ENCODE measurements around the gene AMN.

The AMN gene

GRCh38 chr14:102927346-102927877, 4.9 kb downstream of the AMN start:
- in situ Hi-C loops (cut with MboI; ENCODE audit: low sequenced_read_pairs) = no loop called here

GRCh38 chr14:102927878-102928411, 5.5 kb downstream of the AMN start:
- in situ Hi-C loops (cut with MboI; ENCODE audit: low sequenced_read_pairs) = no loop called here

DNA sequence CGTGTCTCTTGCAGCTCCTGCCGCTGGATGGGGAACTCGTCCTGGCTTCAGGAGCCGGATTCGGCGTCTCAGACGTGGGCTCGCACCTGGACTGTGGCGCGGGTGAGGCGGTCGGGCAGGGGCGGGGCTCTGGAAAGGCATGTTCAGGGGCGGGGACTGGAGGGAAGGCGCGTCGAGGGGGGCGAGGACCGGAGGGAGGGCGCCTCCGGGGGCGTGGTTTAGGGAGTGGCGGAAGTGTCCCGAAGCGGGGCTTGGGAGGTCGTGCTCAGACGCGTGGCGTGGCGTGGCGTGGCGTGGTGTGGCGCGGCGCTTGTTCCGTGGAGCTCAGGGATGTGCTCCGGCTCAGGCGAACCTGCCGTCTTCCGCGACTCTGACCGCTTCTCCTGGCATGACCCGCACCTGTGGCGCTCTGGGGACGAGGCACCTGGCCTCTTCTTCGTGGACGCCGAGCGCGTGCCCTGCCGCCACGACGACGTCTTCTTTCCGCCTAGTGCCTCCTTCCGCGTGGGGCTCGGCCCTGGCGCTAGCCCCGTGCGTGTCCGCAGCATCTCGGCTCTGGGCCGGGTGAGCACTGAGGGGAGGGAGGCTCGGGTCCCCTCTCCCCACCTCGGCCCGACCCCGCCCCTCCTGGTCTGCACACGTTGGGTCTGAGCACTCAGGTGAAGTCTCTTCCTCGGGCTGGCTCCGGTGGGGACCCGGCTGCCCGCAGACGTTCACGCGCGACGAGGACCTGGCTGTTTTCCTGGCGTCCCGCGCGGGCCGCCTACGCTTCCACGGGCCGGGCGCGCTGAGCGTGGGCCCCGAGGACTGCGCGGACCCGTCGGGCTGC, 6.2 kb downstream of the AMN start:
- in situ Hi-C loops (cut with MboI; ENCODE audit: low sequenced_read_pairs) = no loop called here

DNA sequence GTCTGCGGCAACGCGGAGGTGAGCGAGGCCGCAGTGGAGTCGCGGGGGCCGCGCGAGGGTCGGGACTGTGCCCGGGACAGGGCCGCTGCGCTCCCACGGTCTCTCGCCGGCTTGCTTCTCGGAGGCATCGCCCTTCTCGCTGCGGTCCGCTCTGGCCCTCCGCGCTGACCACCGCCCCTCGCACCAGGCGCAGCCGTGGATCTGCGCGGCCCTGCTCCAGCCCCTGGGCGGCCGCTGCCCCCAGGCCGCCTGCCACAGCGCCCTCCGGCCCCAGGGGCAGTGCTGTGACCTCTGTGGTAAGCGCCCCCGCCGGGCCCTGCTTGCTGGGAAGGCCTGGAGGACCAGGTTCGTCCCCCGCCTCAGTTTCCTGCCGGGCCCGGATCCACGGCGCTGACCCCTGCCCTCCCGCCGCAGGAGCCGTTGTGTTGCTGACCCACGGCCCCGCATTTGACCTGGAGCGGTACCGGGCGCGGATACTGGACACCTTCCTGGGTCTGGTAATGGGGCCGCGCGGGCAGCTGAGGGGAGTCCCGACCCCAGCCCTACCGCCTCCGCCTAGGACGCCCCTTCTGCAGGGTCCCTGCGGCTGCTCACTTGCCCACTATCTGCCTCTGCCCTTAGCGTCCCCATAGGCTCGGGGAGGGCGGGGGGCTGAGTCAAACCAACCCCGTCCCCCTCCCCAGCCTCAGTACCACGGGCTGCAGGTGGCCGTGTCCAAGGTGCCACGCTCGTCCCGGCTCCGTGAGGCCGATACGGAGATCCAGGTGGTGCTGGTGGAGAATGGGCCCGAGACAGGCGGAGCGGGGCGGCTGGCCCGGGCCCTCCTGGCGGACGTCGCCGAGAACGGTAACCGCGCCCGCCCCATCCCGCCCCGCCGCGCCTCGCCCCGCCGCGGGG, 7.0 kb downstream of the AMN start:
- in situ Hi-C loops (cut with MboI; ENCODE audit: low sequenced_read_pairs) = no loop called here

GRCh38 chr14:102930138-102930752, 7.8 kb downstream of the AMN start:
- in situ Hi-C loops (cut with MboI; ENCODE audit: low sequenced_read_pairs) = no loop called here

DNA sequence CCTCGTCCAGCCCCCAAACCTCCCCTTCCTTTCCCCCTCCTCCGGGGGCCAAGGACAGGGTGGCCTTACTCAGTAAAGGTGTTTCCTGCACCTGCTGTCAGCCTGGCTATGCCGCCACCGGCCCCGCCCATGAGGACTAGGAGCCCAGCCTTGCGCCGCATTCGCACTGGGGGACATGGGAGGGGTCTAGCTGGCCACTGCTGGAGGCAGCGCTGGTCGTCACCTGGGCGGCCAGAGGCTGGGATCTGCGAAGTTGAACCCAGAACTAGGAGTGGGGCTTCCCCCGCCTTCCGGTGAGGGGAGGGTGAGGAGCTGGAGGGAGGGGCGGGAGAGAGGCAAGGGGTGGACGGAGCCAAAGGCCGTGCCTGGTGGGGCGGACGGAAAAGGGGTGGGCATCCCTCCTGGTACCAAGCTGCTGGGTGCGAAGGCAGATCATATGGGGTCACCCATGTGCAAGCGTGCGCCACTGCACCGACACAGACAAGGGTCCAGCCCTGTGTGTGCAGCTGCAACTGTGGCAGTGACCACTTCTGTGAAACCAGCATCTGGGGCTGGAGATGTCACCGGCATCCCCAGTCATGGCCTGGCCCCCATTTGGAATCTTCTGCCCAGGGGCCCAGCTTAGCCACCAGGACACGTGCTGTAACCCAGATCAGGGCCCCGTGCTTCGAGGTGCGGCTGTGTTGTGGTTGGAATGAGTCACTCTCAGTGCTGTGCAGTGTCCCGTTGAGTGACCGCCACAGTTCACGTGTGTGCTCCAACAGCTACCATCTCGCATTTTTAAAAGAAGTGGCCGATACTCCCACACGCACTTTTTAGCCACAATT, 8.5 kb downstream of the AMN start:
- in situ Hi-C loops (cut with MboI; ENCODE audit: low sequenced_read_pairs) = no loop called here

DNA sequence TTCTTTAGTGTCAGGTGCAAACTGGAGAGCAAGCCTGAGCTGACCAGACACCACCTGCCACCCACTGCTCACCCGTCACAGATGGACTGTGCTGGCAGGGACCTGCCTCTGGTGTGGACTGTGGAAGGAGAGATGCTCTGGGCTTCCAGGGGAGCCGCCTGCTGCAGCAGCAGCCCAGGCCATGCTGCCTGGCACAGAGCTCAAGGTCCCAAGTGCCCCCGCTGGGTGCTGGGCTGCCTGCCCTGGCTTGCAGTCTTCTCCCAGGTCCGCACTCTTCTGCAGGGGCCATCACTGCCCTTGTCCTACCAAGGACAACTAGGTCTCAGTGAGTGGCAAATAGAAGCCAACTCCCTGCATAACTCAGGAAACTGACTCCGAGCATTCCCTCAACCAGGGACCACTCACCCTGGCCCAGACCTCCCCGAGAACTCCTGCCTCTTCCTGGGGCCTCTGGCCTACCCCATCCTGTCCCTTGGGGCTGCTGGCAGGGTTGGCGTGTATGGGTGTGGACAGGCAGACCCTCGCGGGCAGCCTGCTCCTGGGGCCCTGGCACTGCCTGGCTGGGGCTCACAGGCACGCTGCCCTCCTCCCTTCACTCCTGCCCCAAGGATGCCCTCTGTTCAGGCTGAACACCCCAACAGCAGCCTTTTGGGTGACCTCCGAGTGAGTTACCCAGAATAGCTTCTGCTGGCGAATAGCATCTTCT, 9.3 kb downstream of the AMN start:
- in situ Hi-C loops (cut with MboI; ENCODE audit: low sequenced_read_pairs) = no loop called here

DNA sequence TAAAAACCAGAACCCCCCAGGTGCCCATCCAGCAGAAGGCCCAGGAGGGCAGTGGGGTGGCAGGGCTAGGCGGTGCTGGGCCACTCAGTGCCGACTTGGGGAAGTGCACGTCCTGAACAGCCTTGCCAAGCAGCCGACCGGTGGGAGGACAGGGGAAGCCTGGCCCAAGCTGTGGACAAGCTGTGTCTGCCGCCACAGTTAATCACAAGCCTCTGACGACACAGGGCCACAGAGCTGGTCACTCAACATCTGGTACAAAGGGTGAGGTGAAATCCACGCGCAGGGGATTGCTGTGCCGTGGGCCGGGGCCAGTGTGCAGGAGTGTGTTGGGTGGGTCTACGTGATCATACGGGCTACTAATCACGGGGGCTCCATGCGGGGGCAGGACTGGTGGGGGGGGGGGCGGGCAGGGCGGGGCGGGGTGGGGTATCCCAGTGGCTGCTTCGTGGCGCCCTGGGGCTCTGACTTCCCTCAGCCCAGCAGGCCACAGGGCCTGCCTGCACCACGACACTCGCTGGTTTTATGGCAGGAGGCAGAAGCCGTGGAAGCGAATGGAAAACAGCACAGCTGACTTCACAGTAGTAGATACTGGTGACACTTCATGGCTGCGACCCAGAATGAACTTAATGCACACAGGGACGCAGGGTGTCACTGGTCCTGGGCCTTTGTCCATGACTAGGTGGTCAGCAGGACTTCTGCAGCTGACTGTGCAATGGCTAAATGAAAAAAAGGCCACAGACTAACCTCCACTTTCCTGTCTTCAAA, 10.2 kb downstream of the AMN start:
- in situ Hi-C loops (cut with MboI; ENCODE audit: low sequenced_read_pairs) = no loop called here

GRCh38 chr14:102933618-102934231, 11.3 kb downstream of the AMN start:
- in situ Hi-C loops (cut with MboI; ENCODE audit: low sequenced_read_pairs) = no loop called here

GRCh38 chr14:102935756-102936155, 13.3 kb downstream of the AMN start:
- in situ Hi-C loops (cut with MboI; ENCODE audit: low sequenced_read_pairs) = no loop called here

DNA sequence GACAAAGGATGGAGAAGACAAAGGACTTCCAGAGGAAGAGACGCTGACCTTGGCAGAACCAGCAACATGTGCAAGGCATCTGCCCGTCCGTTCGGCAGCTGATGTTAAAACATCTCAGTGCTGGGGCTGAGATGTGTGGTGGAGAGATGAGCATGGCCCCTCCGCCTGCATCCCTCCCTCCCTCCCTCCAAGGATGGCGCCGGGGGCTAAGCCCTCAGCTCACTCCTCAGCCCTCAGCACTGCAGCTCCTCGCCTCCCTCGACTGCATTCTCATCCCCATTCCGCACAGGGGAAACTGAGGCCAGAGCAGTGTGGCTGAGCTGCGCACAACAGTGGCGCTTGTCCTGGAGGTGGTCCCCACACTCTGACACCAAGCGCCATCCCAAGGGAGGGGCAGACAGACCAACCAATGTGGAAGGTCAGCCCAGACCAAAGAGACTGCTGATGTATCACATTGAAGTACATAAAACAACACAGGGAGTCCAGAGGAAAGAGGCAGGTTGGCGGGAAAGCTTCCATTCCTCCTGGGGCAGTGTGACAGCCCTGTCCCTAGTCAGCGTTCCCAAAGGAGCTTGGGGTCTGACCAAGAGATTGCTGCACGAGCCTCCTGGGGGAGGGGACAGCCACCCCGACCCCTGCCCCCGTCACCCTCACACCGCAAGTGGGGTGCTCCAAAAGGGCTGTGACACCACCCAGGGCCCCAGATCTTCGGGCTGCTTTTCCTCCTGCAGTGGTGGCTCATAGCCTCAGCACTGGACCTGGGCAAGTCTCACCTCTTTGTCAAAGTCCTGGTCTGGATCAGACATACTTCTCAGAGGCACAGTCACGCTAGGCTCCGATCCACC, 15.1 kb downstream of the AMN start:
- in situ Hi-C loops (cut with MboI; ENCODE audit: low sequenced_read_pairs) = no loop called here

DNA sequence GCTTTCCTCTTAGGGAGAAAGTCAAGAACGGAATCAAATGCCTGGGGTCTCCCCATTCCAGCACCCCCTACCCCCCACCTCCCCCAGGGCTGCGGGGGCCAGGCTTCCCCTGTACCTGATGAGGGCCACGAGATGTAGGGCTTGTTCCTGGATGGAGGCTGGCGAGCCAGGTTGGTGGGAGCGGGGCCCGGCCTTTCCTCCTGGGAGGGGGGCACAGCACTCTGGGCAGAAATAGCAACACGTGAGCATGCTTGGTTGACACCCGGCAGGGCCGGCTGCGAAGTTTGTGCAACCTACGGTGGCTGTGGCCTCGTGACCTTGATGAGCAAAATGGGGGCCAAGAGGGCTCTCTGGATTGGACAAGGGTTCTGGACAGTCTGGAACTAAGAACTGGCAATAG, 15.7 kb downstream of the AMN start:
- in situ Hi-C loops (cut with MboI; ENCODE audit: low sequenced_read_pairs) = no loop called here

DNA sequence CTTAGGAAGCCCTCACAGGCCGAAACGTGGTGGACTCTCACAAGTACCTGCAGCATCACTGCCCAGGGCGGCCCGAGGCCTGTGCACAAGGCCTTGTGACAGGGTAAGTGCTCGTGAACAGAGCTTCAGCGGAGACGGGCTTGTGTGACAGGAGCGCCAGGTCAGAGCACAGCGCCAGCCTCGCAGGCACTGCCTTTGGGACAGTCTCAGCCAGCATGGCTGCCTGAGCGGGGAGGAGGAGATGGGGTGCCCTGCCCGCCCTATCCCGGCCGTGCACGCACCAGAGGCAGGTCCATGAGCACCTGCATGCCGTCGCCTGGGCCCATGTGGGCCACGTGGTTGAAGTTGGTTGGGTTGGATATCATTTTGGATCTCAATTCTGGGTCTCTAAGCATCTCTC, 16.9 kb downstream of the AMN start:
- in situ Hi-C loops (cut with MboI; ENCODE audit: low sequenced_read_pairs) = no loop called here

DNA sequence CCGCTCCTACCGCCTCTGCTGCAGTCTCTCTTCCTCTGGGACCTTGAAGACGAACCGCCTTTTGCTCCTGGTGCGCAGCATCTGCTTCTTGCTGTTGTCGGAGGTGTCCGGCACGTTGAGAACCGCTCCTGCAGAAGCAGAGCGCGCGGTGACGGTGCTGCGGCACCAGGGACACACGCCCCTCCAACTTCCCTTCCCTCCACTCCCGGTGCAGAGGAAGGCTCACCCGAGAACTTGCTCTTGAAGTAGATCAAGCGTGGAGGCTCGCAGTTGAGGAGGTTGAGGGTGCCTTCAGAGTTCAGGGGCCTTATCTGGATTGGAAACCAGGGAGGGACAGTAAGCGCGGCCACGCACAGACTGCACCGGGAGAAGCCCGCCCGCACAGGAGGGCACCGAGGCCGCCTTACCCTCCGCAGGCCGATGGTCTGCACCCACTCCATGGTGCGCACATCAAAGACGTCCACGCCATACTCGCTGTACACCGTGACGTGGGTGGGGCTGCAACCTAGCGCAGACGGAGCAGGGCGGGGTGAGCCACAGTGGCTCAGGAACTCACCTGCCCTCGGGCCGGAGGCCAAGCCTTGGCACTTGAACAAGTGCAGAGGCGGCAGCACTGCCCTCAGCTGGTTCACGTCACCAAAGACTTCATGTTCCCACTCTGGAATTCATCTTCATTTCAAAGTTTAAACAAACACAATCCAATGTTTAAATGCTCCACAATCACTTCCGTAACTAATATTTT, 17.5 kb downstream of the AMN start:
- in situ Hi-C loops (cut with MboI; ENCODE audit: low sequenced_read_pairs) = no loop called here

DNA sequence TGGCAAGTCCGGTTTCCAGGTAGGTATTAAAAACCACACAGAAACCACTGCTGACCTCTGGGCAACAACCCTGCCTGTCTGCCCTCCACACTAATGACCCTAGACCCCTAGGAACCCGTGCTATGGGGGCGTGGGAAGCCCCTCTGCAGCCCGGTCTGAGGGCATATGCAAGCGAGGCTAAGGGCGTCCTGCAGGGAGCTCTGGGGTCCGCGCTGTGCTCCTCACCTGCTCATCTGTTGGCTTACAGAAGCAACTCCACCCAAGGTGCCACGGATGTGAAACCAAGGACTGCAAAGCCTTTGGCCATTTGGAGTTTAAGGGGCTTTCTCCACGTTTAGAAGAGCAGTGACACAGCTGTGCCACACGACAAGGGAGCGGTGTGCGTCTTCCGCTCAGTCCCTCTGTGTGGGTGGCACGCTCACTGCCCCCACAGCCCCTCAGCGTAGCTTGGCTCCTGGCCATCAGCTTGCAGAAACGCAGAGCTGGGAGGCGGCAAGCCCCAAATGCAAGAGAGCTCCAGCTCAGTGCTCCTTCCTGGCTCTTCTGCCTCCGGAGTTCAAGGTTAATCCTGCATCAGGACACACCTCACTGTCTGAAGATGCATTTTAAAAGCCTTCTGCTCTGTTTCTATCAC, 18.4 kb downstream of the AMN start:
- in situ Hi-C loops (cut with MboI; ENCODE audit: low sequenced_read_pairs) = no loop called here

- in situ Hi-C loops (cut with MboI; ENCODE audit: low sequenced_read_pairs) = no loop called here
Observed at GRCh38 chr14:102941419-102942011, 19.1 kb downstream of the AMN start.
